Measurements from ENCODE around the gene KATNBL1.

The KATNBL1 gene

GRCh38 chr15:34114739-34115138, 95.2 kb downstream of the KATNBL1 start:
- no peak for DNase-seq (ENCODE audit: low spot score)

- DNase-seq (ENCODE audit: low spot score): no peak
Measured at GRCh38 chr15:34114215-34114614, 95.7 kb downstream of the KATNBL1 start.

- no peak for DNase-seq (ENCODE audit: low spot score)
Measured at GRCh38 chr15:34111488-34111887, 98.4 kb downstream of the KATNBL1 start.

- DNase-seq (ENCODE audit: low spot score): peak; percentile 39
Measured at GRCh38 chr15:34109797-34110663, 99.9 kb downstream of the KATNBL1 start.

- no peak for DNase-seq (ENCODE audit: low spot score)
Measured at GRCh38 chr15:34107315-34107714, 102.6 kb downstream of the KATNBL1 start.

GRCh38 chr15:34106423-34106822, 103.5 kb downstream of the KATNBL1 start:
- no peak for DNase-seq (ENCODE audit: low spot score)

- DNase-seq (ENCODE audit: low spot score): no peak
Measured at GRCh38 chr15:34102175-34102925, 107.5 kb downstream of the KATNBL1 start.

- peak; percentile 97 for DNase-seq (ENCODE audit: low spot score)
Measured at GRCh38 chr15:34101366-34102174, 108.3 kb downstream of the KATNBL1 start, which contains the start of the genes EMC7 and PGBD4. TSS of gene EMC7 (minus strand) at chr15:34101862. CDS start at chr15:34101839, 23 bp downstream. TSS of gene PGBD4 (plus strand) at chr15:34102083. CDS start at chr15:34102532, 449 bp downstream.

- no peak for DNase-seq (ENCODE audit: low spot score)
Measured at GRCh38 chr15:34099914-34100313, 110.0 kb downstream of the KATNBL1 start.

Data from kidney capillary endothelial cell (primary cell).